ENCODE data around the gene POLE3.
"Not testable (repeated sequence)": the region's sequence is repeated elsewhere in the genome, so short reads cannot be mapped to it uniquely, and the experiment has no call there.

The POLE3 gene

GRCh38 chr9:113417370-113417769 lies 6.9 kb upstream of the POLE3 start:
- H3K36me3 Mint-ChIP-seq, result no peaks in the 10 kb centered on the region
- no peak overlapping the region for H3K27ac Mint-ChIP-seq
- H3K9me3 Mint-ChIP-seq, result no peaks in the 10 kb centered on the region
- H3K4me1 Mint-ChIP-seq, result no peaks in the 10 kb centered on the region
- H3K4me3 Mint-ChIP-seq, result no peak overlapping the region
- H3K27me3 Mint-ChIP-seq, result no peaks in the 10 kb centered on the region

DNA sequence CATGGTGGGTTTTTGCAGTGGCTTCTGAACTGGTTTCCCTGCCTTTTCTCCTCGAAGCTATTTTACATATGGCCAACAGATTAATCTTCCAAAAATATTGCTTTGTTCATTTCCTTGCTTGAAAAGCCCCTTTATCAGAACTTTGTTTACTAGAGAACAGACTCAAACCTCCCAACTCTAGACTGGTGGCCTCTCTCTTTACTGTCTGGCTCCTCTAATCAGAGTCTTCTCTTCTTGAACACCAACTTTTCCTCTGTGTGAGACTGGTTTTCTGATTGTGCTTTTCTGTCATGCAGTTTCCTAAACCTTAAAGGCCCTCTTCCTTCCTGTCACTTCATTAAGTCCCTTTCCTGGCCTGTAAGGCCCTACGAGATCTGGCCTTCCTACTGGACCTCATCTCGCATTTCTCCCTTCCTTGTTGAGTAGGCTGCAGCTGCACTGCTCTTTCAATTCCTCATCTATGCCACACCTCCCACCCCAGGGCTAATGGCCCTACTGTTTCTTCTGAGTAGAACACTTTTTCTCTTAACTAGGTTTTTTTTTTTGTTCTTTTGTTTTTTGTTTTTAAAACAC lies 5.8 kb upstream of the POLE3 start:
- H3K36me3 Mint-ChIP-seq, result no peaks in the 10 kb centered on the region
- H3K4me1 Mint-ChIP-seq, result no peaks in the 10 kb centered on the region
- H3K27ac Mint-ChIP-seq, result no peak overlapping the region
- H3K9me3 Mint-ChIP-seq, result no peaks in the 10 kb centered on the region
- H3K27me3 Mint-ChIP-seq, result no peaks in the 10 kb centered on the region
- no peak overlapping the region for H3K4me3 Mint-ChIP-seq

GRCh38 chr9:113409883-113410206 lies 630 bp downstream of the POLE3 start:
- Mint-ChIP-seq H3K4me1 (peaks cover 27% of the 10 kb centered on the region), H3K27ac (peak overlapping the region; percentile 99), H3K9me3 (no peaks in the 10 kb centered on the region), H3K36me3 (peaks cover 16% of the 10 kb centered on the region), H3K27me3 (no peaks in the 10 kb centered on the region), H3K4me3 (peak overlapping the region; percentile 90)

GRCh38 chr9:113409481-113409880 lies 994 bp downstream of the POLE3 start:
- Mint-ChIP-seq H3K27me3 (no peaks in the 10 kb centered on the region), H3K4me1 (peaks cover 27% of the 10 kb centered on the region), H3K27ac (peak overlapping the region; percentile 99), H3K36me3 (peaks cover 16% of the 10 kb centered on the region), H3K4me3 (peak overlapping the region; percentile 90), H3K9me3 (no peaks in the 10 kb centered on the region)

- H3K27me3 Mint-ChIP-seq, H3K9me3 Mint-ChIP-seq: not testable (repeated sequence)
- H3K4me3 Mint-ChIP-seq, result peak overlapping the region; percentile 90
- H3K4me1 Mint-ChIP-seq, result peaks cover 27% of the 10 kb centered on the region
- peaks cover 16% of the 10 kb centered on the region for H3K36me3 Mint-ChIP-seq
- H3K27ac Mint-ChIP-seq, result peak overlapping the region; percentile 60
Measured at GRCh38 chr9:113406873-113407511, 3.5 kb downstream of the POLE3 start.

GRCh38 chr9:113406353-113406752 lies 4.1 kb downstream of the POLE3 start:
- not testable (repeated sequence) for H3K9me3 Mint-ChIP-seq, H3K4me3 Mint-ChIP-seq, H3K27me3 Mint-ChIP-seq, H3K27ac Mint-ChIP-seq
- H3K36me3 Mint-ChIP-seq, result peaks cover 16% of the 10 kb centered on the region
- peaks cover 33% of the 10 kb centered on the region for H3K4me1 Mint-ChIP-seq

DNA sequence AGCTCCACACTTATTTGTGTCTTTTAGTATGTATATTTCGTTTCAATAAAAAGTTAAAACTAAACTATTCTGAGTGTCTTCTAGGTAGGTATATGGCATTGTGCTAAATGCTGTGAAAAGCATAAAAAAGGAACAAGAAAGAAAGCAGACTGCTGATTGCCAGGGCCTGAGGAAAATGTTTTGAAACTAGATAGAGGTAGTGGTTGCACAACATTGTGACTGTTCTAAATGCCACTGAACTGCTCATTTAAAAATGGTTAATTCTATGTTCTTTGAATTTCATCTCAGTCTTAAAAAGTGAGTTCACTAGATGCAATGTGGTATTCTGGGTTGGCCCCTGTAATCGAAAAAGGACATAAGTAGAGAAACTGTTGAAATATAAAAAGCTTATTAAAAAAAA lies 6.8 kb downstream of the POLE3 start:
- Mint-ChIP-seq H3K27ac (no peak overlapping the region), H3K27me3 (no peaks in the 10 kb centered on the region), H3K4me3 (no peak overlapping the region), H3K9me3 (no peaks in the 10 kb centered on the region), H3K36me3 (peaks cover 10% of the 10 kb centered on the region), H3K4me1 (peaks cover 43% of the 10 kb centered on the region)

DNA sequence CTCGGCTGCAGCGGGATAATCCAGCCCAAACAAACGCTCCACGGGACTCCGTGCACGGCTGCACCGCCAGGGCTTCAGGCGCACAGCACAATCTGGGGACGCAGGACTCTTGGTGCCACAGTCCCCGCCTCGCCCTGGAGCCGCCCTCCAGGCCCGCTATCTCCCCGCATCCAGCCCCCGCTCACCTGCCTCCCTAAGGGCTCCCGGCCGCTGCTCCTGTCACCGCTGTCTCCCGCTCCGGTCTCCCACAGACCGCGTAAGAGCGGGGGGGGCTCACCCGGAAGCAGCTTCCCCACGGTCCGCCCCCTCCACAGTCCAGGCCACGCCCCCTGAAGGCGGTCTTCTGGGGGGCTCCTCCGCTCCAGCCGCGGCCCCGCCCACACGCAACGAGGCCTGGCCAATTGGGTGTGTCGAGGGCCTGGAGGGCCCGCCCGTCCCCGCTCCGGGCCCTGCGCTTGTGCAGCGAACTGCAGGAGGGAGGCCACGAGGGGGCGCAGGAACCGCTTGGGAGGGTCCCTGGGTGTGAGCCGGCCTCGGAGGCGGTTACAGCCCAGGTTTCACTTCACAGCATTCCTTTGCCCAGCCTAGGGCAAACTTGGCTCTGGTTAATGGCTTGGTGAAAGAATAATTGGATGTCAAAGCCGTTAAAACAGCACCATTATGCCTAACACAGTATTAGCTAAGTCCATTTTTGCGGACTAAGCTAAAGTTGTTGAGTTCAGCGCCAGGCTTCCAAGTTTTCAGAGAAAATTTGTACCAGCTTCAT lies 9.3 kb downstream of the POLE3 start, which contains the start of gene ALAD:
TSS of gene ALAD (minus strand) at position 258 of the 766 bp plus-strand sequence. CDS start 7,725 bp downstream, outside the sequence.
- no peaks in the 10 kb centered on the region for H3K27me3 Mint-ChIP-seq
- peak within 1 kb of the TSS; percentile 93 for H3K4me3 Mint-ChIP-seq
- H3K36me3 Mint-ChIP-seq, result no peaks in the 10 kb centered on the region
- no peaks in the 10 kb centered on the region for H3K9me3 Mint-ChIP-seq
- H3K27ac Mint-ChIP-seq, result peak within 1 kb of the TSS; percentile 36
- H3K4me1 Mint-ChIP-seq, result peaks cover 24% of the 10 kb centered on the region

DNA sequence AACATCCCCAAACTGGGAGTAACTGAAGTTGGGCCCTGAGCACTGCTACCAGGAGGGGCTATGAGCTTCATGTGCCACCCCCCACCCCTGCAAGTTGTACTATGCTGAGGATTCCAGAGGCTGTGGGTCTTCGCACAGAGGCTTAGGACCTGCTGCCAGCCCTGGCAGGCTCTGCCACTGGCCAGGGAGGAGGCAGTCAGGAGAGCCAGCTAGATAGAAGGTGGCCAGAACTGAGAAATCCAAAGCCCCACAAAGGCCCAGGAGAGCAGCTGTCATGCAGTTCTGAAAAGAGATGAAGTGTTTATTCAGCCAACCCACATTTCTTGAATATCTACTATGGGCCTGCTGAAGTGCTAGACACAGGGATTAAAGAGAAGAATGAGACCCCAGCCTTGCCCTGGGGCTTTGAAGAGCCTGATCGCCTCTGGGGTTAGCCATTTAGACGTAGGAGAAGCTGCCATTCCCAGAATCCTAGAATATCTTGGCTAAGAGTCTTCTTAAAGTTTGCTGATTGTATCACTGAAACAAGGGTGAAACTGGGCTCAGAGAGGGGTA lies 10.8 kb downstream of the POLE3 start:
- Mint-ChIP-seq H3K36me3 (peaks cover 2% of the 10 kb centered on the region), H3K9me3 (no peaks in the 10 kb centered on the region), H3K27me3 (no peaks in the 10 kb centered on the region), H3K27ac (peak overlapping the region; percentile 55), H3K4me3 (peak overlapping the region; percentile 72), H3K4me1 (peaks cover 29% of the 10 kb centered on the region)

DNA sequence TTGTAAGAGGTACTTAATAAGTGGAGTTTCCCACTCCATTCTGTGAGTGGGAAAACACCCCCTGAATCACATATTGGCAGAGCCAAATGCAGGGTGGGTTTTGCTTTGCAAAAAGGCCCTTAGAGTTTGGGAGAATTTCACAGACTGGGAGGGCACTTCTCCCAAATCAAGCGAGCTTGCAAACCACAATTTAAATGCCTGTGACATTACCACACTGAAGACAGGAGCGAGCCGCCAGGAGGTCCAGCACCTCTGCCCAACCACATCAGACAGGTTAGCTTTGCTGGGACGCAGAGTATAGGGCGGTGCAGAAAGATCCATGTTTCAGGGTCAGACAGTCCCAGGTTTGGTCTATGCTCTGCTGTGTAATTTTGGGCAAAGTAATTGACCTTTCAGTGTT lies 11.7 kb downstream of the POLE3 start:
- H3K36me3 Mint-ChIP-seq, result peaks cover 2% of the 10 kb centered on the region
- H3K4me1 Mint-ChIP-seq, result peaks cover 29% of the 10 kb centered on the region
- peak overlapping the region; percentile 72 for H3K4me3 Mint-ChIP-seq
- H3K27me3 Mint-ChIP-seq, result no peaks in the 10 kb centered on the region
- H3K27ac Mint-ChIP-seq, result no peak overlapping the region
- H3K9me3 Mint-ChIP-seq, result no peaks in the 10 kb centered on the region

- H3K4me1 Mint-ChIP-seq, result peaks cover 29% of the 10 kb centered on the region
- H3K9me3 Mint-ChIP-seq, result no peaks in the 10 kb centered on the region
- no peak overlapping the region for H3K27ac Mint-ChIP-seq
- no peaks in the 10 kb centered on the region for H3K27me3 Mint-ChIP-seq
- H3K4me3 Mint-ChIP-seq, result no peak overlapping the region
- peaks cover 2% of the 10 kb centered on the region for H3K36me3 Mint-ChIP-seq
Measured at GRCh38 chr9:113397203-113397631, 13.3 kb downstream of the POLE3 start.

DNA sequence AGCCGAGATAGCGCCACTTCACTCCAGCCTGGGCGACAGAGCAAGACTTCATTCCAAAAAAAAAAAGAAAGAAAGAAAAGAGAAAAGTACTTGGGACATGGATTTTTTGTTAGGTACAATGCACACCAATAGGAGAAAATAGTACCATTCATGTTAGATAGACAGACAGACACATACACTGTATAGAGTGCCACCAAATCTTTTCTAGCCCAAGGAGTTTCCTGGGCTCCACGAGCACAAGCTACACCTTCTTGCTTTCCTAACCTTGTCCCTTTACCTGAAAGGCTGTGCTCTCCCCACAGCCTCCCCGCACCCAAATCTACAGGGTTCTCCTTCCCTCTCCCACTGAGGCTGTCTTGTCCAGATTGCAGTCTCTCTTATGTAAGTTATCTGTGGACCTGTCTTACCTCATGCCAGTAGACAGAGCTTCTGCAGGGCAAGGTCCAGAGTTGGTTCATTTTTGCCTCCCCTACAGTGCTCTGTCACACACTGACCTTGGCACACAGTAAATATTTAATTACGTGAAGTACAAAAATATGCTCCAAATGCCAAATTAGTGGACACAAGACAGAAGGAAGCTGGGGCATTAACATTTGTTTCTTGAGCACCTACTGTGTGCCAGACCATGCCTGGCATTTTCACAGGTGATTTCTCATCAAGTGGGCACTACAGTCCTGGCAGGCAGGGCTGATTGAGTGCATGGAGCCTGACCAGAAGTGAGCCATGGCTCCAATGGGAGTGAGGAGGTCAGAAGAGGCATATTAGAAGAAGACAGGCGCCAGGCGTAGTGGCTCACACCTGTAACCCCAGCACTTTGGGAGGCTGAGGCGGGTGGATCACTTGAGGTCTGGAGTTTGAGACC lies 15.2 kb downstream of the POLE3 start:
- Mint-ChIP-seq H3K27ac (no peak overlapping the region), H3K36me3 (peaks cover 2% of the 10 kb centered on the region)

GRCh38 chr9:113393281-113393680 lies 17.2 kb downstream of the POLE3 start:
- H3K36me3 Mint-ChIP-seq, result peaks cover 4% of the 10 kb centered on the region

More for the DNA sequence above, 15.2 kb downstream of the POLE3 start:
- Mint-ChIP-seq H3K9me3 (no peaks in the 10 kb centered on the region), H3K4me1 (peaks cover 21% of the 10 kb centered on the region), H3K4me3 (no peak overlapping the region), H3K27me3 (no peaks in the 10 kb centered on the region)

DNA sequence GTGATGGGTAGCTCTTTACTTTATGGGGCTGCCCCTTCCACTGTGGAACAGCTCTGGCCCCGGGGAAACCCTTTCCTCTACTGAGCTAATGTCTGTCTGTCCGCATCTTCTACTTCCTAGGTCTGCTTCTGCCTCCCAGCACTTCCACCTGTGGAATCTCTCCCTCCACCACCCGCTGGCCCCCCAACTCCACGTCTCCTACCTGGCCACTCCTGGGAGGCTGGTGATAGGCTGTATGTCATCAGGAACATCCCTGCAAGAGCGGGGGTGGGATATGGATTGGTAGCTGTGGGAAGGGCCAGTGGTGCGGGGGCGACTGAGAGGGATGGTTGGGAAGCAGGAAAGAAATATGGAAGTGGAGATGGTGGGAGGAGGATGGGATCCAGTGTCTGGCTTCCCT lies 18.6 kb downstream of the POLE3 start:
- Mint-ChIP-seq H3K4me3 (no peak overlapping the region), H3K4me1 (peaks cover 4% of the 10 kb centered on the region), H3K27ac (no peak overlapping the region), H3K27me3 (no peaks in the 10 kb centered on the region), H3K9me3 (no peaks in the 10 kb centered on the region), H3K36me3 (peaks cover 8% of the 10 kb centered on the region)

More at GRCh38 chr9:113393281-113393680, 17.2 kb downstream of the POLE3 start:
- no peaks in the 10 kb centered on the region for H3K9me3 Mint-ChIP-seq
- no peaks in the 10 kb centered on the region for H3K27me3 Mint-ChIP-seq
- peaks cover 4% of the 10 kb centered on the region for H3K4me1 Mint-ChIP-seq
- H3K4me3 Mint-ChIP-seq, result no peak overlapping the region
- H3K27ac Mint-ChIP-seq, result no peak overlapping the region
